ENCODE data around the gene ZNF341.
"Not testable (repeated sequence)": the region's sequence is repeated elsewhere in the genome, so short reads cannot be mapped to it uniquely, and the experiment has no call there.

DNA sequence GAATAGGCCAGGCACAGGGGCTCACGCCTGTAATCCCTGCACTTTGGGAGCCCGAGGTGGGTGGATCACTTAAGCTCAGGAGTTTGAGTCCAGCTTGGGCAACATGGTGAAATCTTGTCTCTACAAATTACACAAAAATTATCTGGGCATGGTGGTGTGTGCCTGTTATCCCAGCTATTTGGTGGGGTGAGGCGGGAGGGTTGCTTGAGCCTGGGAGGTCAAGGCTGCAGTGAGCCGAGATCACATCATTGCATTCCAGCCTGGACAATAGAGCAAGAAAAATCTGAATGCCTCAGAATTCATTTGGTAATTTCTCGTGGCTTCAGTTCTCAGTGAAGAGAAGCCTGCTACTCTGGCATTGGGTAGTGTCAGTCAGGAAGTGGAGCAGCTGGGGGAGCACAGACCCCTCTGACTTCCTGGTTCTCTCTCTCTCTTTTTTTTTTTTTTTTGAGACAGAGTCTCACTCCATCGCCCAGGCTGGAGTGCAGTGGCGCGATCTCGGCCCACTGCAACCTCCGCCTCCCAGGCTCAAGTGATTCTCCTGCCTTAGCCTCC is 24.2 kb downstream of the ZNF341 start:
- TF ChIP-seq SMC3 (conservative IDR thresholded peaks at IDR 0.05; ENCODE audit: poor library complexity); EZH2 (IDR thresholded peaks at IDR 0.05; ENCODE audit: borderline replicate concordance, insufficient read depth, low read length, poor library complexity, severe bottlenecking); POLR2AphosphoS5 (IDR thresholded peaks at IDR 0.05); TAF1 (IDR thresholded peaks at IDR 0.05; ENCODE audit: low read depth); RAD21 (conservative IDR thresholded peaks at IDR 0.05); EP300 (conservative IDR thresholded peaks at IDR 0.05; ENCODE audit: poor library complexity, severe bottlenecking); MXI1 (conservative IDR thresholded peaks at IDR 0.05; ENCODE audit: poor library complexity, severe bottlenecking): not testable (repeated sequence)
- TF ChIP-seq, protein P1, sequence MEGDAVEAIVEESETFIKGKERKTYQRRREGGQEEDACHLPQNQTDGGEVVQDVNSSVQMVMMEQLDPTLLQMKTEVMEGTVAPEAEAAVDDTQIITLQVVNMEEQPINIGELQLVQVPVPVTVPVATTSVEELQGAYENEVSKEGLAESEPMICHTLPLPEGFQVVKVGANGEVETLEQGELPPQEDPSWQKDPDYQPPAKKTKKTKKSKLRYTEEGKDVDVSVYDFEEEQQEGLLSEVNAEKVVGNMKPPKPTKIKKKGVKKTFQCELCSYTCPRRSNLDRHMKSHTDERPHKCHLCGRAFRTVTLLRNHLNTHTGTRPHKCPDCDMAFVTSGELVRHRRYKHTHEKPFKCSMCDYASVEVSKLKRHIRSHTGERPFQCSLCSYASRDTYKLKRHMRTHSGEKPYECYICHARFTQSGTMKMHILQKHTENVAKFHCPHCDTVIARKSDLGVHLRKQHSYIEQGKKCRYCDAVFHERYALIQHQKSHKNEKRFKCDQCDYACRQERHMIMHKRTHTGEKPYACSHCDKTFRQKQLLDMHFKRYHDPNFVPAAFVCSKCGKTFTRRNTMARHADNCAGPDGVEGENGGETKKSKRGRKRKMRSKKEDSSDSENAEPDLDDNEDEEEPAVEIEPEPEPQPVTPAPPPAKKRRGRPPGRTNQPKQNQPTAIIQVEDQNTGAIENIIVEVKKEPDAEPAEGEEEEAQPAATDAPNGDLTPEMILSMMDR (IDR thresholded peaks at IDR 0.05; ENCODE audit: poor library complexity, severe bottlenecking), result not testable (repeated sequence)
- TF ChIP-seq, protein P2, sequence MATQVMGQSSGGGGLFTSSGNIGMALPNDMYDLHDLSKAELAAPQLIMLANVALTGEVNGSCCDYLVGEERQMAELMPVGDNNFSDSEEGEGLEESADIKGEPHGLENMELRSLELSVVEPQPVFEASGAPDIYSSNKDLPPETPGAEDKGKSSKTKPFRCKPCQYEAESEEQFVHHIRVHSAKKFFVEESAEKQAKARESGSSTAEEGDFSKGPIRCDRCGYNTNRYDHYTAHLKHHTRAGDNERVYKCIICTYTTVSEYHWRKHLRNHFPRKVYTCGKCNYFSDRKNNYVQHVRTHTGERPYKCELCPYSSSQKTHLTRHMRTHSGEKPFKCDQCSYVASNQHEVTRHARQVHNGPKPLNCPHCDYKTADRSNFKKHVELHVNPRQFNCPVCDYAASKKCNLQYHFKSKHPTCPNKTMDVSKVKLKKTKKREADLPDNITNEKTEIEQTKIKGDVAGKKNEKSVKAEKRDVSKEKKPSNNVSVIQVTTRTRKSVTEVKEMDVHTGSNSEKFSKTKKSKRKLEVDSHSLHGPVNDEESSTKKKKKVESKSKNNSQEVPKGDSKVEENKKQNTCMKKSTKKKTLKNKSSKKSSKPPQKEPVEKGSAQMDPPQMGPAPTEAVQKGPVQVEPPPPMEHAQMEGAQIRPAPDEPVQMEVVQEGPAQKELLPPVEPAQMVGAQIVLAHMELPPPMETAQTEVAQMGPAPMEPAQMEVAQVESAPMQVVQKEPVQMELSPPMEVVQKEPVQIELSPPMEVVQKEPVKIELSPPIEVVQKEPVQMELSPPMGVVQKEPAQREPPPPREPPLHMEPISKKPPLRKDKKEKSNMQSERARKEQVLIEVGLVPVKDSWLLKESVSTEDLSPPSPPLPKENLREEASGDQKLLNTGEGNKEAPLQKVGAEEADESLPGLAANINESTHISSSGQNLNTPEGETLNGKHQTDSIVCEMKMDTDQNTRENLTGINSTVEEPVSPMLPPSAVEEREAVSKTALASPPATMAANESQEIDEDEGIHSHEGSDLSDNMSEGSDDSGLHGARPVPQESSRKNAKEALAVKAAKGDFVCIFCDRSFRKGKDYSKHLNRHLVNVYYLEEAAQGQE (IDR thresholded peaks at IDR 0.05; ENCODE audit: borderline replicate concordance), result not testable (repeated sequence)

Data from neural cell (in vitro differentiated cells).